Activated naive CD8-positive, alpha-beta T cell (primary cell): ENCODE results near the gene KCNK5.

Source experiments
- H3K27ac Mint-ChIP-seq: one replicate; pipeline ENCODE4 v1.8.0; 2021; ENCODE audit warnings: mixed read lengths
- H3K27me3 Mint-ChIP-seq: one replicate; pipeline ENCODE4 v1.8.0; 2021; ENCODE audit warnings: mixed read lengths
- H3K36me3 Mint-ChIP-seq: one replicate; pipeline ENCODE4 v1.8.0; 2021; ENCODE audit warnings: mixed read lengths
- H3K4me1 Mint-ChIP-seq: one replicate; pipeline ENCODE4 v1.8.0; 2021; ENCODE audit warnings: low read depth, mixed read lengths
- H3K4me3 Mint-ChIP-seq: one replicate; pipeline ENCODE4 v1.8.0; 2021; ENCODE audit warnings: mild to moderate bottlenecking, mixed read lengths
- H3K9me3 Mint-ChIP-seq: one replicate; pipeline ENCODE4 v1.8.0; 2021; ENCODE audit warnings: low read depth, mixed read lengths

Gene KCNK5

GRCh38 chr6:39256294-39256940 lies 27.1 kb upstream of the KCNK5 start:
- H3K4me3 Mint-ChIP-seq: no peak overlapping the region
- H3K27me3 Mint-ChIP-seq: peaks cover 5% of the 10 kb centered on the region
- H3K36me3 Mint-ChIP-seq: no peaks in the 10 kb centered on the region
- H3K9me3 Mint-ChIP-seq: no peaks in the 10 kb centered on the region
- no peaks in the 10 kb centered on the region for H3K4me1 Mint-ChIP-seq
- no peak overlapping the region for H3K27ac Mint-ChIP-seq

- Mint-ChIP-seq H3K27me3 (peaks cover 5% of the 10 kb centered on the region), H3K36me3 (no peaks in the 10 kb centered on the region), H3K4me3 (no peak overlapping the region), H3K27ac (no peak overlapping the region), H3K4me1 (no peaks in the 10 kb centered on the region), H3K9me3 (no peaks in the 10 kb centered on the region)
Observed at GRCh38 chr6:39254999-39255535, 25.8 kb upstream of the KCNK5 start.

GRCh38 chr6:39251406-39251805 lies 22.1 kb upstream of the KCNK5 start:
- Mint-ChIP-seq H3K9me3 (no peaks in the 10 kb centered on the region), H3K4me3 (no peak overlapping the region), H3K36me3 (peaks cover 3% of the 10 kb centered on the region), H3K4me1 (peaks cover 2% of the 10 kb centered on the region), H3K27me3 (peaks cover 2% of the 10 kb centered on the region), H3K27ac (no peak overlapping the region)

GRCh38 chr6:39250507-39250906 lies 21.2 kb upstream of the KCNK5 start:
- Mint-ChIP-seq H3K4me1 (peaks cover 2% of the 10 kb centered on the region), H3K27me3 (peaks cover 2% of the 10 kb centered on the region), H3K9me3 (no peaks in the 10 kb centered on the region), H3K4me3 (no peak overlapping the region), H3K36me3 (peaks cover 3% of the 10 kb centered on the region), H3K27ac (no peak overlapping the region)

- no peak overlapping the region for H3K4me3 Mint-ChIP-seq
- peaks cover 3% of the 10 kb centered on the region for H3K36me3 Mint-ChIP-seq
- H3K9me3 Mint-ChIP-seq: no peaks in the 10 kb centered on the region
- no peak overlapping the region for H3K27ac Mint-ChIP-seq
- peaks cover 2% of the 10 kb centered on the region for H3K27me3 Mint-ChIP-seq
- H3K4me1 Mint-ChIP-seq: peaks cover 2% of the 10 kb centered on the region
Observed at GRCh38 chr6:39249278-39249677, 20.0 kb upstream of the KCNK5 start.

- Mint-ChIP-seq H3K9me3 (no peaks in the 10 kb centered on the region), H3K27me3 (no peaks in the 10 kb centered on the region), H3K4me3 (no peak overlapping the region)
Observed at GRCh38 chr6:39247667-39248194, 18.5 kb upstream of the KCNK5 start.

GRCh38 chr6:39243809-39244208 lies 14.5 kb upstream of the KCNK5 start:
- H3K9me3 Mint-ChIP-seq: no peaks in the 10 kb centered on the region
- no peaks in the 10 kb centered on the region for H3K27me3 Mint-ChIP-seq
- H3K4me1 Mint-ChIP-seq: peaks cover 2% of the 10 kb centered on the region
- H3K4me3 Mint-ChIP-seq: no peak overlapping the region
- peaks cover 3% of the 10 kb centered on the region for H3K36me3 Mint-ChIP-seq
- no peak overlapping the region for H3K27ac Mint-ChIP-seq

More at GRCh38 chr6:39247667-39248194, 18.5 kb upstream of the KCNK5 start:
- Mint-ChIP-seq H3K4me1 (peaks cover 2% of the 10 kb centered on the region), H3K27ac (no peak overlapping the region), H3K36me3 (peaks cover 3% of the 10 kb centered on the region)

GRCh38 chr6:39240155-39240757 lies 11.0 kb upstream of the KCNK5 start:
- no peaks in the 10 kb centered on the region for H3K4me1 Mint-ChIP-seq
- H3K9me3 Mint-ChIP-seq: no peaks in the 10 kb centered on the region
- no peaks in the 10 kb centered on the region for H3K36me3 Mint-ChIP-seq
- no peak overlapping the region for H3K27ac Mint-ChIP-seq
- H3K4me3 Mint-ChIP-seq: no peak overlapping the region
- no peaks in the 10 kb centered on the region for H3K27me3 Mint-ChIP-seq

GRCh38 chr6:39239527-39240154 lies 10.4 kb upstream of the KCNK5 start:
- Mint-ChIP-seq H3K4me3 (no peak overlapping the region), H3K27me3 (no peaks in the 10 kb centered on the region), H3K36me3 (no peaks in the 10 kb centered on the region), H3K9me3 (no peaks in the 10 kb centered on the region), H3K4me1 (no peaks in the 10 kb centered on the region), H3K27ac (no peak overlapping the region)

GRCh38 chr6:39236742-39237141 lies 7.5 kb upstream of the KCNK5 start:
- no peaks in the 10 kb centered on the region for H3K9me3 Mint-ChIP-seq
- no peaks in the 10 kb centered on the region for H3K27me3 Mint-ChIP-seq
- H3K27ac Mint-ChIP-seq: no peak overlapping the region
- no peaks in the 10 kb centered on the region for H3K36me3 Mint-ChIP-seq
- no peaks in the 10 kb centered on the region for H3K4me1 Mint-ChIP-seq
- no peak overlapping the region for H3K4me3 Mint-ChIP-seq

GRCh38 chr6:39233333-39233732 lies 4.1 kb upstream of the KCNK5 start:
- no peak overlapping the region for H3K27ac Mint-ChIP-seq
- H3K27me3 Mint-ChIP-seq: no peaks in the 10 kb centered on the region
- no peaks in the 10 kb centered on the region for H3K9me3 Mint-ChIP-seq
- no peak overlapping the region for H3K4me3 Mint-ChIP-seq
- H3K4me1 Mint-ChIP-seq: peaks cover 9% of the 10 kb centered on the region
- no peaks in the 10 kb centered on the region for H3K36me3 Mint-ChIP-seq

GRCh38 chr6:39231521-39232243 lies 2.4 kb upstream of the KCNK5 start:
- Mint-ChIP-seq H3K4me3 (no peak overlapping the region), H3K27me3 (no peaks in the 10 kb centered on the region), H3K36me3 (peaks cover 5% of the 10 kb centered on the region), H3K9me3 (no peaks in the 10 kb centered on the region), H3K27ac (no peak overlapping the region), H3K4me1 (peaks cover 23% of the 10 kb centered on the region)

- Mint-ChIP-seq H3K9me3 (no peaks in the 10 kb centered on the region), H3K4me1 (peaks cover 34% of the 10 kb centered on the region), H3K27me3 (no peaks in the 10 kb centered on the region), H3K27ac (no peak overlapping the region), H3K4me3 (no peak overlapping the region), H3K36me3 (peaks cover 5% of the 10 kb centered on the region)
Observed at GRCh38 chr6:39230654-39231035, 1.4 kb upstream of the KCNK5 start.

- no peaks in the 10 kb centered on the region for H3K9me3 Mint-ChIP-seq
- peak overlapping the region; percentile 92 for H3K4me3 Mint-ChIP-seq
- peaks cover 8% of the 10 kb centered on the region for H3K36me3 Mint-ChIP-seq
- H3K4me1 Mint-ChIP-seq: peaks cover 54% of the 10 kb centered on the region
- H3K27ac Mint-ChIP-seq: peak overlapping the region; percentile 85
- H3K27me3 Mint-ChIP-seq: no peaks in the 10 kb centered on the region
Observed at GRCh38 chr6:39228111-39228971, 934 bp downstream of the KCNK5 start.
